Kidney epithelial cell (primary cell): Measurements from ENCODE around the gene CACNA1D. TPM values are rescaled to one million over a fixed set of nuclear protein-coding genes. Genes with fewer than 3 reads are reported as not detected.

ENCODE experiments used
- DNase-seq: peaks from one replicate; pipeline ENCODE4 v3.0.0-alpha.2; 2010; ENCODE audit warnings: low read depth
- H3K27me3 ChIP-seq: 2 replicates; pipeline ENCODE4 v1.6.0; 2011; ENCODE audit warnings: low read length; ENCODE audit not compliant: control insufficient read depth, insufficient read depth
- H3K36me3 ChIP-seq: 2 replicates; pipeline ENCODE4 v1.5.1; 2011; ENCODE audit warnings: low read length; ENCODE audit not compliant: control insufficient read depth, insufficient read depth
- H3K4me3 ChIP-seq: 2 replicates; pipeline ENCODE4 v1.5.1; 2011; ENCODE audit warnings: low read depth, mild to moderate bottlenecking, control low read depth, low read length
- total RNA-seq: library from RNA; depleted of rRNA; stranded (reverse); fragments of >200 nt; gene quantifications from 2 replicates; pipeline ENCODE4 v1.2.3, GENCODE V29; 2015
- TF ChIP-seq, protein P1 (sequence below): IDR thresholded peaks from 2 replicates; pipeline ENCODE4 v1.5.1; 2011; ENCODE audit warnings: mild to moderate bottlenecking, moderate library complexity, low read length, control low read depth, inconsistent platforms; ENCODE audit not compliant: insufficient read depth, poor library complexity, severe bottlenecking

The CACNA1D gene
- total RNA-seq, 1 donor from 2014 or later = 0.21 TPM

GRCh38 chr3:53547327-53547726 lies 52.9 kb downstream of the CACNA1D start:
- Histone ChIP-seq H3K36me3 (no peaks in the 10 kb centered on the region), H3K27me3 (no peaks in the 10 kb centered on the region), H3K4me3 (no peak overlapping the region)
- TF ChIP-seq, protein P1, sequence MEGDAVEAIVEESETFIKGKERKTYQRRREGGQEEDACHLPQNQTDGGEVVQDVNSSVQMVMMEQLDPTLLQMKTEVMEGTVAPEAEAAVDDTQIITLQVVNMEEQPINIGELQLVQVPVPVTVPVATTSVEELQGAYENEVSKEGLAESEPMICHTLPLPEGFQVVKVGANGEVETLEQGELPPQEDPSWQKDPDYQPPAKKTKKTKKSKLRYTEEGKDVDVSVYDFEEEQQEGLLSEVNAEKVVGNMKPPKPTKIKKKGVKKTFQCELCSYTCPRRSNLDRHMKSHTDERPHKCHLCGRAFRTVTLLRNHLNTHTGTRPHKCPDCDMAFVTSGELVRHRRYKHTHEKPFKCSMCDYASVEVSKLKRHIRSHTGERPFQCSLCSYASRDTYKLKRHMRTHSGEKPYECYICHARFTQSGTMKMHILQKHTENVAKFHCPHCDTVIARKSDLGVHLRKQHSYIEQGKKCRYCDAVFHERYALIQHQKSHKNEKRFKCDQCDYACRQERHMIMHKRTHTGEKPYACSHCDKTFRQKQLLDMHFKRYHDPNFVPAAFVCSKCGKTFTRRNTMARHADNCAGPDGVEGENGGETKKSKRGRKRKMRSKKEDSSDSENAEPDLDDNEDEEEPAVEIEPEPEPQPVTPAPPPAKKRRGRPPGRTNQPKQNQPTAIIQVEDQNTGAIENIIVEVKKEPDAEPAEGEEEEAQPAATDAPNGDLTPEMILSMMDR = no peak
- DNase-seq = no peak

DNA sequence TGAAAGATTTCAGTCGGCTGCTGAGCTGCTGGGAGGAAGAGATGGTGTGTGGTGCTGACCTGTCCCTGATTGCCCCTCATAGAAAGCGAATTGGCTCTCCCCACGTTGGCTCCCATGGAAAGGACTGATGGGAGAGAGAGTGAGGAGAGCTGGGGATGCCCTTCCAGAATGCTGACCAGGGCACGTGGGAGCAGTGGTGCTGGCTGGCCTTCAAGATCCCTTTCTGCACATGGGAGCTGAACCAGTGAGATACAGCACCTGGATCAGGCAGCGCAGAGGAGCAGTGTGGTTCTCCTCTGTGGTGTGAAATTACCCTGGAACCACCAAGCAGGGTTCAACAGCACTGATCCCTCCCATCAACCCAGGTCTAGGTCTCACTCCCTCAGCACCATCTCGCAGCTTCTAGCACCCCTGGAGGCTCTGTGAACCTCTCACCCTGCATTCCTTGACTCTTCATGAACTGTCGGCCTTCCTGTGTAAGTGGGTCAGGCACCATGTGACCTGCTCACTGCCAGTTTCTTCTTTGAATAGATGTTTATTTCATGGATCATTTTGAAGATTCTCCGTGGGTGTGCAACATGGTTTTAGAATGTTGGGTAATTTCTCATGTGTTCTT lies 55.7 kb downstream of the CACNA1D start:
- Histone ChIP-seq H3K36me3 (no peaks in the 10 kb centered on the region), H3K4me3 (no peak overlapping the region), H3K27me3 (no peaks in the 10 kb centered on the region)
- DNase-seq = no peak
- TF ChIP-seq, protein P1 = no peak

DNA sequence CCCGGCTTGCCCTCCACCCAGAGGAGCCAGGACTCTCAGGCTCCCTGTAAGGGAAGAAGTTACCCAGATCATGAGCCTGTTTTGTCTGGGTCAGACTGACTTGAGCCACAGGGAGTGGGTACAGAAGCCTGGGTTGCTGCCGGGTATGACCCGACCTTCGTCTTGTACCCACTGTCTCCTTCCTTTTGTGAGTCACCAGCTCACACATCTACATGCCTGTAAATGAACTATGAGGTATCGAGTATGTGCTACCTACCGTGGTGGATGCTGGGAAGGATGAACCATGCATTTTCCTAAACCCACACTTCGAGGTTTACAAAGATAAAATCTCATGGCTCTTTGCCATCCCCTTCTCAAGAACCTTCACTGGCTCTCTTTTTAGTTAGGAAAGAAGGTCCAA lies 56.9 kb downstream of the CACNA1D start:
- Histone ChIP-seq H3K27me3 (no peaks in the 10 kb centered on the region), H3K4me3 (no peak overlapping the region), H3K36me3 (no peaks in the 10 kb centered on the region)
- DNase-seq = peak; percentile 14
- TF ChIP-seq, protein P1 = no peak

GRCh38 chr3:53552730-53553129 lies 58.3 kb downstream of the CACNA1D start:
- TF ChIP-seq, protein P1 = no peak
- DNase-seq = no peak
- no peaks in the 10 kb centered on the region for H3K36me3 ChIP-seq
- H3K4me3 ChIP-seq = no peak overlapping the region
- H3K27me3 ChIP-seq = no peaks in the 10 kb centered on the region

DNA sequence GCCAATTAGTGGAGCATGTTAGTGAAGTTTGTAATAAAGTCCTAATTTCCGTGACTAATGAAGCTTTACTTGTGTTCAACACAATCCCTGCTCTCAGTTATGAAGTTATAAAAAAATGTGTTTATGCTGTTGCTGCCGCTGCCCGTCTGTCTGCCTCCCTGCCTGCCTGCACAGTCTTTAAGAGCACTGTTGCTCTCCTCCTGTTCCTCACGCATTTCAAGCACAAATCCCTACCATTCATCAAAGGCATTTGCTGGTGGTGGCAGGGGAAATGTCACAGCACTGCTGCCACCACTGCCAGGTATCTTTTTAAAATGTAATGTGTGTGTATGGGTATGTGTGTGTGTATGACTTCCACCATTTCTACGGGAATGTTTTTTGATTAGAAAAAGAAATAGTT lies 58.8 kb downstream of the CACNA1D start:
- DNase-seq = no peak
- no peaks in the 10 kb centered on the region for H3K27me3 ChIP-seq
- TF ChIP-seq, protein P1 = no peak
- no peaks in the 10 kb centered on the region for H3K36me3 ChIP-seq
- no peak overlapping the region for H3K4me3 ChIP-seq

GRCh38 chr3:53554559-53555067 lies 60.2 kb downstream of the CACNA1D start:
- TF ChIP-seq, protein P1 = no peak
- Histone ChIP-seq H3K4me3 (no peak overlapping the region), H3K36me3 (no peaks in the 10 kb centered on the region), H3K27me3 (no peaks in the 10 kb centered on the region)
- no peak for DNase-seq
